Central memory CD8-positive, alpha-beta T cell (primary cell): ENCODE measurements around the gene DOK3.
"Not testable (repeated sequence)": the region's sequence is repeated elsewhere in the genome, so short reads cannot be mapped to it uniquely, and the experiment has no call there.

ENCODE experiments used
- ATAC-seq: fragments of 150-1000 bp; cut with Tn5 transposase; replicated peaks from 2 replicates; pipeline ENCODE4 v1.10.0; 2022; ENCODE audit warnings: mild to moderate bottlenecking, moderate FRiP score, moderate number of reproducible peaks; ENCODE audit not compliant: poor library complexity, severe bottlenecking; ENCODE audit errors: extremely low read depth
- DNase-seq, 2 donors: peaks; one replicate each; pipeline ENCODE4 v3.0.0; 2021; ENCODE audit warnings: low spot score in 2 of 2
- H3K27ac Mint-ChIP-seq: one replicate; pipeline ENCODE4 v1.8.0; 2022; ENCODE audit warnings: low read depth, mild to moderate bottlenecking, moderate library complexity, mixed read lengths
- H3K27me3 Mint-ChIP-seq: one replicate; pipeline ENCODE4 v1.8.0; 2022; ENCODE audit warnings: mixed read lengths
- H3K36me3 Mint-ChIP-seq: one replicate; pipeline ENCODE4 v1.8.0; 2022; ENCODE audit warnings: mild to moderate bottlenecking, moderate library complexity, mixed read lengths; ENCODE audit not compliant: insufficient read depth
- H3K4me1 Mint-ChIP-seq: one replicate; pipeline ENCODE4 v1.8.0; 2022; ENCODE audit warnings: mixed read lengths
- H3K4me3 Mint-ChIP-seq: one replicate; pipeline ENCODE4 v1.8.0; 2022; ENCODE audit warnings: mild to moderate bottlenecking, moderate library complexity, mixed read lengths
- H3K9me3 Mint-ChIP-seq: one replicate; pipeline ENCODE4 v1.8.0; 2022; ENCODE audit warnings: mixed read lengths

Gene DOK3

DNA sequence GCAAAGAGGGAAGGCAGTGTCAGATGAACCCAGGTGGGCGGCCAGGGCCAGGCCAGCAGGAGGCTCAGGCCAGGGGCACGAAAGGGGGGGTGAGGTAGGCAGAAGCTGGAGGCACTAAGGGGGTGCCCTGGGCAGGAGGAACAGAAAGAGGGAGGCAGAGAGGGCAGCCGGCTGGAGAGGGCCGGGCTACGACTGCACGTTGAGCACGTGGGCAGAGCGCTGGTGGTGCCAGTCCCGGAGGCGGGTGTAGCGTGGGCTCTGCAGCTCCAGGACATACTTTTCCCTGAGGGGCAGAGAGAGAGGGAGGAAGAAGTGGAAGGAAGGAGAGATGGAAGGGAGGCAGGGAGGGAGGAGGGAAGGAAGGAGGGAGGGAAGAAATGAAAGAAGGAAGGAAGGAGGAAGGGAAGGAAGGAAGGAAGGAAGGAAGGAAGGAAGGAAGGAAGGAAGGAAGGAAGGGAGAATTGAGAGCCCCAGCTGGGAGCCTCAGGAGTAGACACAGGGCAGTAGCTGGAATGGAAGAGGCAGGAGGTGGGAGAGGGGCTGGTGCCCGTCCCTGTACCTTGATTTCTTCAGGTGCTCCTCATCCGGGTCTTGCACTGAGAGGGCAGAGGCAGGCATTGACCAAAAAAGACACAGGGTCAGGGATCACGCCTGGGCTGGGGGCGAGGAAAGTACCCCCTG lies 19.2 kb downstream of the DOK3 start:
- Mint-ChIP-seq H3K36me3 (peaks cover 3% of the 10 kb centered on the region), H3K4me1 (peaks cover 7% of the 10 kb centered on the region)

DNA sequence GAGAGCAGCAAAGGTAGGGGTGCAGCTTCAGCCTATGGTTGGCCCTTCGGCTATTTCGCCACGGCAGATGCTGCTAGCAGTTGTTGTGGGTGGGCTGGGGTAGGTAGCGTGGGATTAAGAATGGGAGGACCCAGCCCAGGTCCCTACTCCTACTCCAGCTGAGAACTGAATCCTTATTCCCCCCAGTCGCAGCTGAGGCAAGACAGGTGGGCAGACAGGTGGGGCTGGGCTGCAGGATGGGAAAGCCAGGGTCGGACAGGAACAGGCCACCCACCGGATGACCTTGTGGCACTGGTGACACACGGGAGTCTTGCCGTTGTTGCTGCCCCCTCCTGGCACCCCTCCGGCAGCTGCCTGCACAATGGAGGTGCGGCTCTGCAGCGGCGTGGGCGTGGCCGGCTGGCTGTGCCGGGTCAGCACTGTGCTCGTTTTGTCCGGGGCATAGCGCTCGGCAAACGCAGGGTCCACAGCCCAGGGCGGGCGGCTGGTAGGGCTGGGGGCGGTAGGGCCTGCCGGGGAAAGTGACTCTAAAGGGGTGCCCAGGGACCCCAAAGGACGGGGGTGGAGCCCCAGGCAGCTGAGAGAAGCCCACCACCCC lies 20.4 kb downstream of the DOK3 start:
- Mint-ChIP-seq H3K4me3 (no peak overlapping the region), H3K9me3 (no peaks in the 10 kb centered on the region), H3K27ac (no peak overlapping the region), H3K4me1 (peaks cover 7% of the 10 kb centered on the region), H3K36me3 (peaks cover 6% of the 10 kb centered on the region), H3K27me3 (no peaks in the 10 kb centered on the region)
- no peak for ATAC-seq
- no peak for DNase-seq

More for the DNA sequence above, 19.2 kb downstream of the DOK3 start:
- Mint-ChIP-seq H3K4me3 (no peak overlapping the region), H3K9me3 (no peaks in the 10 kb centered on the region), H3K27me3 (no peaks in the 10 kb centered on the region), H3K27ac (no peak overlapping the region)
- ATAC-seq: no peak
- no peak for DNase-seq

DNA sequence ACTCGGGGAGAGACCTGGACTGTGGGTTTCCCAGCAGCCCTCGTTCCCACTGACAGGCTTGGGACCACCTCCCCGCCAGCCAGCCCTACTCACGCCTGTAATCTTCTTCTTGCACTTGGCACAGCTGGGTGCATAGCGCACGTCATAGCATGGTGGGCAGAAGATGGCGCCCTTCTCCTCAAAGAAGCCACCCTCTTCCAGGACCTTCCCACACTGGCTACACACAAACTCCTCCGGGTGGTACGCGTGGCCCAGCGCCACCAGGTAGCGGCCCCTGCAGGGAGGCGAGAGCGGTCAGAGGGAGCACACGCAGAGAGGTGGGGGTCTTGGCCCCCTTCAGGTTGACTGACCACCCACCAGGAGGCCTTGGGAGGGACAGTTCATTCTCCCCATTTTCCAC lies 21.7 kb downstream of the DOK3 start:
- no peak overlapping the region for H3K4me3 Mint-ChIP-seq
- H3K9me3 Mint-ChIP-seq: no peaks in the 10 kb centered on the region
- H3K27me3 Mint-ChIP-seq: no peaks in the 10 kb centered on the region
- peaks cover 4% of the 10 kb centered on the region for H3K4me1 Mint-ChIP-seq
- no peak overlapping the region for H3K27ac Mint-ChIP-seq
- H3K36me3 Mint-ChIP-seq: peaks cover 6% of the 10 kb centered on the region
- DNase-seq: no peak
- ATAC-seq: no peak

DNA sequence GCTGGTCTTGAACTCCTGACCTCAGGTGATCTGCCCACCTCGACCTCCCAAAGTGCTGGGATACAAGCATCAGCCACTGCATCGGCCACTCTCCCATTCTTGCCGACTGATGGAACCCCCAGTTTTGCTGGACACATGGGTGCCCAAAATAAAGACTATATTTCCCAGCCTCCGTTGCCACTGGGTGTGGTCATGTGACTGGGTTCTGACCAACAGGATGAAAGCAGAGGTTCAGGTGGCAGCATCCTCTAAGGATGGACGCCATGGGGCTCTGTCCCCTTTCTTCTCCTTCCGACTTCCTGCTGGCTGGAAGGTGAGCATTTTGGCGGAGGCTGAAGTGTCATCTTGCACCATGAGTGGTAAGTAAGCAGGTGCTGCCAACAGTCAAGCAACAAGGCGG lies 22.5 kb downstream of the DOK3 start:
- ATAC-seq (no peak), DNase-seq (no peak)
- Mint-ChIP-seq H3K4me1 (no peaks in the 10 kb centered on the region), H3K4me3 (no peak overlapping the region), H3K27me3 (no peaks in the 10 kb centered on the region), H3K9me3 (no peaks in the 10 kb centered on the region), H3K36me3 (peaks cover 6% of the 10 kb centered on the region), H3K27ac (no peak overlapping the region)

DNA sequence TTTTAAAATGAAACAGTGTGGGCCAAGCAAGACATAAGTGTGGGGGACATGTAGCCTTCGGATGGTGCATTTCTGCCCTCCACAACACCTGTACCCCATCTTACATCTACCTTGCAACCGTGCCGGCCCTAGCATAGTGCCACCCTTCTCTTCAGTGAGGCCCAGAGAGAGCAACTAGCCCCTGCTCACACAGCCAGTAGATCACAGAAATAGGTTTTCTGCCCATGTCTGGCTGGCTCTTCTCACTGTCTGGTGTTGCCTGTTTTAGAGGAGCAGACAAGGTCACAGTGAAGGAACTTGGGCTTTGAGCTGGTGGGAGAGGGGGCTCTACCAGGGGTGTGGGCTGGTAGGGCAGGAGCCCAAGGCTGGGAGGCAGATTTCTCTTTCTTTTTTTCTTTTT lies 23.4 kb downstream of the DOK3 start:
- no peaks in the 10 kb centered on the region for H3K27me3 Mint-ChIP-seq
- H3K36me3 Mint-ChIP-seq: peaks cover 4% of the 10 kb centered on the region
- H3K4me3 Mint-ChIP-seq: no peak overlapping the region
- DNase-seq: no peak
- ATAC-seq: no peak
- no peaks in the 10 kb centered on the region for H3K4me1 Mint-ChIP-seq
- H3K27ac Mint-ChIP-seq: no peak overlapping the region
- H3K9me3 Mint-ChIP-seq: no peaks in the 10 kb centered on the region

DNA sequence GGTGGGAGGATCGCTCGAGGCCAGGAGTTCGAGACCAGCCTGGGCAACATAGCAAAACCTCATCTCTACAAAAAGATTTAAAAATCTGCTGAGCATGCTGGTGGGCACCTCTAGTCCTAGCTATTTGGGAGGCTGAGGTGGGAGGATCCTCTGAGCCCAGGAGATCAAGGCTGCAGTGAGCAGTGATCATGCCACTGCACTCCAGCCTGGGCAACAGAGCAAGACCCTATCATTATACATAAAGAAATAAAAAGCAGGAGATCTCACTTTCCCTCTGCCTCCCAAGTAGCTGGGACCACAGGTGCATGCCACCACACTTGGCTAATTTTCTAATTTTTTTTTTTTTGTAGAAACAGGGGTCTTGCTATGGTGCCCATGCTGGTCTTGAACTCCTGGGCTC lies 23.9 kb downstream of the DOK3 start:
- not testable (repeated sequence) for H3K4me3 Mint-ChIP-seq, H3K36me3 Mint-ChIP-seq, DNase-seq, H3K27ac Mint-ChIP-seq, H3K4me1 Mint-ChIP-seq, H3K27me3 Mint-ChIP-seq, ATAC-seq, H3K9me3 Mint-ChIP-seq

DNA sequence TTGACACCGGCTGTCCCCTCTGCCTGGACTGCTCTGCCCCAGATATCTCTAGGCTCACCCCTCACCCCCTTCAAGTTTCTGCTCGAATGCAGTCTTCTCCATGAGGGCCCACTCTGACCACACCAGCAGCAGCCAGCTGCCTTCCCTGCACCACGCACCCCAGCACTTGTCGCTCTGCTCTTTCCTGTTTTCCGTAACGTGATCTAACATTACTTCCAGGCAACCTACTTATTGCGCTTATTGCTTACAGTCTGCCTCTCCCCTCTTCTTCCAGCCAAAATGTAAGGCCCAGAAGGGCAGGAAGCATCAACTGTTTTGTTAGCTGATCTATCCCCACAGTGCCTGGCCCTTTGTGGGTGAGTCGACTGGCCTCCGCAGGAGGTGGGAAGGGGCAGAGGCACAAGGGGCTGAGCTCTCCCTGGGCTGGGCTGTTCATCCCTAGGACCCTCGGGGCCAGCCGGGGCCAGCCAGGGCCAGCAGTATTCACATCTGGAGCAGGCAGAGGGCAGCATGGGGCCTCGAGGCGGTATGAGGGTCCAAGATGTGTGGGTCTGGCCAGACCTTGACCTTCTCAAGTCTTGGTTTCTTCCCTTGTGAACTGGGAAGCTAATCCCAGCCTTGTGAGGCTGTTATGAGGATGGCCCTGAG lies 24.6 kb downstream of the DOK3 start:
- peaks cover 6% of the 10 kb centered on the region for H3K36me3 Mint-ChIP-seq
- H3K27ac Mint-ChIP-seq: no peak overlapping the region
- H3K4me1 Mint-ChIP-seq: no peaks in the 10 kb centered on the region
- no peaks in the 10 kb centered on the region for H3K9me3 Mint-ChIP-seq
- no peak overlapping the region for H3K4me3 Mint-ChIP-seq
- ATAC-seq (no peak), DNase-seq (no peak)
- no peaks in the 10 kb centered on the region for H3K27me3 Mint-ChIP-seq

DNA sequence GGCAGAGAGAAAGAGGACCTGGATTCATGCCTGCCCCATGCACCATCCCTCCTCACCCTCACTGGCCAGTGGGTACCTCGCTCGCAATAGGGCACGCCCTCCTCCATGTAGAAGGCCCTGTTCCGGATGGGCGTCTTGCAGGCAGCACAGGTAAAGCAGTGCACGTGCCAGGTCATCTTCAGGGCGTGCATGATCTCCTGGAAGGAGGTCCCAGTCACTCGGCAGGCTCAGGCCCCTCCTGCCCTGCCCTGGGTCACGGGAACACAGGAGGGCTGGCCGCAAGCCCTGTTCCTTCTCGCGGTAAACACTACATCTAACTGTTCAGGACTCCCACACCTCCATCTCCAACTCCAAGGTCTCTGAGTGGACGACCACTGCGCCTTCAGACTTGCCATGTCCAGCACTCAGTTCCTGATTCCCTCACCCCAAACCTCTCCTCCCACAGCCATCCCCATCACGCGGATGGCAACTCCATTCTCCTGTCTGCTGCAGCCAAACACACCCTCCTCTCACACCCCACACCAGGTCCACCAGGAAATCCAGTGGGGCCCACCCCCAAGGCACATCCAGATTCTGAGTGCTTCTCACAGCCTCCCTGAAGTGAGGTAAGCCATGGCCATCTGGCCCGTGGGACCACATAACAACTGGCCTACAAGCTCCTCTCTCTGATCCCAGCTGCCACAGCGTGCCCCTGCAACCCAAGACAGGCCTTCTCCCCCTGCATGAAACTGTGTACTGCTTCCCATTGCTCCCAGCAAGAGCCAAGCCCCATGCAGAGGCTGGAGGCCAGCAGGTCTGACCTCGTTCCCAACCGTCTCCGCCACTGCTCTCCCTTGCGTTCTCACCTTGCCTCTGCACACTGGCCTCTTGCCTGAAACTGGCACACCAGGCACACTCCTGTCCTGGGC lies 25.4 kb downstream of the DOK3 start:
- Mint-ChIP-seq H3K4me3 (no peak overlapping the region), H3K4me1 (peaks cover 5% of the 10 kb centered on the region), H3K9me3 (no peaks in the 10 kb centered on the region), H3K27me3 (no peaks in the 10 kb centered on the region), H3K36me3 (peaks cover 9% of the 10 kb centered on the region), H3K27ac (peak overlapping the region; percentile 23)
- no peak for ATAC-seq
- DNase-seq: no peak

DNA sequence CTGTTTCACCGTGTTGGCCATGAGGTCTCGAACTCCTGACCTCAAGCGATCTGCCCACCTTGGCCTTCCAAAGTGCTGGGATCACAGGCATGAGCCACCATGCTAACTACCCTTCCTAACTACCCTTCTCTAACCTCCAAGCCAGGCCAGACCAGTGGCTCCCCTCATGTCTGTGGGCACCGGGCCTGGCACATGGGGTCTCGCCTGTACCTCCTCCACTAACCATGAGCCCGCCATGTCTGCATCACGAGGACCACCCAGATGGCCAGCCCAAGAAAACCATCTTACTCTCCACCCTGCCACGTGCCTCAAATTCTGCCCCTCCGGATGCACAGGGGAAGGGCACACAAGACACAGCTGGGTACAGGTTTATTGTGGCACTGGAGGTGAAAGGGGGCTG lies 26.6 kb downstream of the DOK3 start:
- Mint-ChIP-seq H3K9me3 (no peaks in the 10 kb centered on the region), H3K4me3 (no peak overlapping the region), H3K27ac (no peak overlapping the region)

DNA sequence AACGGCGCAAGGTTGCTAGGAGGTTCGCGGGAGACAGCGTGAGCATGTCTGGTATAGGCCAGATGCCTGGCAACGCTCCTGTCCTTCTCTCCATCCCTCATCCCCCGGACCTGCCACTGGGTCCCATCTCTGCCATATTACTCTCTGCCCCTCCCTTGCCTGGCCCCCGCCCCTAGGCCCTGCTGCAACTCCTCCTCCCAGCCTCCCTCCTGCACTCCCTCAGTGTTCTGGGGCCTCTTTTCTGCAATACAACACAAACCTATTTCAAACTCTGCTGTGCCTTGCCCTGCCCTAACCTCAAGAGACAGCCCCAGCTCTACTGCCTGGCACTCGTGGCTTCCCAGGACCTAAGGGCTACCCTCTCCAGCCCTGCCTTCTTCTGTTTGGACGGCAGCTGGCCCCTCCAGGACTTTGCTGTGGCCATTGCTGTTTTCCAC lies 27.2 kb downstream of the DOK3 start:
- ATAC-seq: no peak
- DNase-seq: no peak
- H3K36me3 Mint-ChIP-seq: peaks cover 7% of the 10 kb centered on the region
- H3K4me1 Mint-ChIP-seq: peaks cover 16% of the 10 kb centered on the region
- H3K27ac Mint-ChIP-seq: no peak overlapping the region
- no peak overlapping the region for H3K4me3 Mint-ChIP-seq
- H3K27me3 Mint-ChIP-seq: no peaks in the 10 kb centered on the region
- no peaks in the 10 kb centered on the region for H3K9me3 Mint-ChIP-seq

More for the DNA sequence above, 26.6 kb downstream of the DOK3 start:
- H3K4me1 Mint-ChIP-seq: peaks cover 16% of the 10 kb centered on the region
- DNase-seq (no peak), ATAC-seq (no peak)
- peaks cover 7% of the 10 kb centered on the region for H3K36me3 Mint-ChIP-seq
- H3K27me3 Mint-ChIP-seq: no peaks in the 10 kb centered on the region

DNA sequence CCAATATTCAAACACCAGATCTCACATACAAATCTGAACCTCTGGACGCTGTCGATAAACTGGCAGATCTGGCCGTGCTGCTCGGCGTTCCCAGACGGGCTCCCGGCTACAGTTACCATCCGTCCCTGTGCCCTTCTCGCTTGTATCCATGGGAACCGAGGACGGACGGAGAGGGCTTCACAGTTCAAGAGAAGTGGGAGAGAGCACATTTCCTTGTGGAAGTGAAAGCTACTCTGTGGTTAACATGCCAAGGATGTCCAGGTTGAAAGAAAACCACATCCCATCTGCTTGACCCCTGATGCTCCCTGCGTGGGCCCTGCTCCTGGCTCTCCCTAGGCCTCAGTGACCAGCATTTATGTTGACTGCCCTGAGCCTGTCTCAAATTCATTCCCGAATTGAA lies 29.9 kb downstream of the DOK3 start:
- Mint-ChIP-seq H3K27ac (peak overlapping the region; percentile 70), H3K36me3 (peaks cover 9% of the 10 kb centered on the region), H3K4me1 (peaks cover 33% of the 10 kb centered on the region), H3K4me3 (no peak overlapping the region), H3K27me3 (no peaks in the 10 kb centered on the region), H3K9me3 (no peaks in the 10 kb centered on the region)
- DNase-seq (no peak), ATAC-seq (no peak)
